ENCODE results near the gene RAB40B. TPM values are rescaled to one million over a fixed set of nuclear protein-coding genes. Genes with fewer than 3 reads are reported as not detected.

Gene RAB40B
- polyA plus RNA-seq, 1 experiment = 5.4 TPM

DNA sequence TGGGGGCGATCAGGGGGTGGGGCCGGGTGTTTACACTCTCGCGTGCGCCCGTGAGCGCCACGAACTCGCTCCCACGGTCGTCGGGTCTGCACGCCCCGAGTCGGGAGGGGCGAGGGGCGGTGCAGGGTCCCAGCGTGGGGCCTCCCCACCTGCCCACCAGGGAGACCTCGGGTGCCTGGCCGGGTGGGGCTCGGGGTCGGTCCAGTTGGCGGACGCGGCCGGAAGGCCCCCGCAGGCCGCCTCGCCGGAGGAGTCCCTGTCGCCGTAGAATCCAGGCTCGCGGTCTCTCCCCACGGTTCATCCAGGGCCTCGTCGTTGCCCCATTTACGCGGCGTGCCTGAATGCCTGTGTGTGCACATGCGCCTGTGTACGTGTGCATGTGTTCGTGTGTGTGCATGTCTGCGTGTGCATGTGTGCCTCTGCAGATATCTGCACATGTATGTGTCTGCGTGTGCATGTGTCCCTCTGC, 510 bp upstream of the RAB40B start:
- Histone ChIP-seq H3K27me3 (ENCODE audit: control insufficient read depth, insufficient read depth, low read length) (peaks cover 9% of the 10 kb centered on the region), H3K9me3 (ENCODE audit: control insufficient read depth, insufficient read depth, low read length) (peaks cover 28% of the 10 kb centered on the region), H3K4me3 (ENCODE audit: low read depth, low read length) (peak overlapping the region; percentile 68), H3K27ac (ENCODE audit: low read depth, low read length) (no peak overlapping the region)
- TF ChIP-seq, protein P1, sequence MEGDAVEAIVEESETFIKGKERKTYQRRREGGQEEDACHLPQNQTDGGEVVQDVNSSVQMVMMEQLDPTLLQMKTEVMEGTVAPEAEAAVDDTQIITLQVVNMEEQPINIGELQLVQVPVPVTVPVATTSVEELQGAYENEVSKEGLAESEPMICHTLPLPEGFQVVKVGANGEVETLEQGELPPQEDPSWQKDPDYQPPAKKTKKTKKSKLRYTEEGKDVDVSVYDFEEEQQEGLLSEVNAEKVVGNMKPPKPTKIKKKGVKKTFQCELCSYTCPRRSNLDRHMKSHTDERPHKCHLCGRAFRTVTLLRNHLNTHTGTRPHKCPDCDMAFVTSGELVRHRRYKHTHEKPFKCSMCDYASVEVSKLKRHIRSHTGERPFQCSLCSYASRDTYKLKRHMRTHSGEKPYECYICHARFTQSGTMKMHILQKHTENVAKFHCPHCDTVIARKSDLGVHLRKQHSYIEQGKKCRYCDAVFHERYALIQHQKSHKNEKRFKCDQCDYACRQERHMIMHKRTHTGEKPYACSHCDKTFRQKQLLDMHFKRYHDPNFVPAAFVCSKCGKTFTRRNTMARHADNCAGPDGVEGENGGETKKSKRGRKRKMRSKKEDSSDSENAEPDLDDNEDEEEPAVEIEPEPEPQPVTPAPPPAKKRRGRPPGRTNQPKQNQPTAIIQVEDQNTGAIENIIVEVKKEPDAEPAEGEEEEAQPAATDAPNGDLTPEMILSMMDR (IDR thresholded peaks at IDR 0.05; ENCODE audit: low read depth, low read length) = no peak
- POLR2A ChIA-PET = interaction anchor here (0.6 kb wide), 1 partner anchor 10 kb away, joined by 4 read pairs; no protein-coding TSS in a partner anchor
- DNase-seq (ENCODE audit: low read depth, low spot score) = no peak
- CTCF ChIA-PET = no interaction called here

DNA sequence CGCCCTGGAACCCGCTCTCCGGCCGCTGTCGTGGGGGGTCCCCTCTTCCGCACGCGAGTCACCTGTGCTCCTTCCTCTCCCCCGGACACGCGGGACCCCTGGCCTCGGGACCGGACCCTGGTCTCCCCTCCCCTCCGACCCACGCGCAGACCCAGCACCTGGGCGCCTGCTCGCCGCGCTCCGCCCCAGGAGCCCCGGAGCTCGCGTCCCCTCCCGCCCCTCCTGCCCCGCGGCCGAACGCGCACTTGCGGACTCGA, 762 bp downstream of the RAB40B start:
- CTCF ChIA-PET = no interaction called here
- POLR2A ChIA-PET = no interaction called here

DNA sequence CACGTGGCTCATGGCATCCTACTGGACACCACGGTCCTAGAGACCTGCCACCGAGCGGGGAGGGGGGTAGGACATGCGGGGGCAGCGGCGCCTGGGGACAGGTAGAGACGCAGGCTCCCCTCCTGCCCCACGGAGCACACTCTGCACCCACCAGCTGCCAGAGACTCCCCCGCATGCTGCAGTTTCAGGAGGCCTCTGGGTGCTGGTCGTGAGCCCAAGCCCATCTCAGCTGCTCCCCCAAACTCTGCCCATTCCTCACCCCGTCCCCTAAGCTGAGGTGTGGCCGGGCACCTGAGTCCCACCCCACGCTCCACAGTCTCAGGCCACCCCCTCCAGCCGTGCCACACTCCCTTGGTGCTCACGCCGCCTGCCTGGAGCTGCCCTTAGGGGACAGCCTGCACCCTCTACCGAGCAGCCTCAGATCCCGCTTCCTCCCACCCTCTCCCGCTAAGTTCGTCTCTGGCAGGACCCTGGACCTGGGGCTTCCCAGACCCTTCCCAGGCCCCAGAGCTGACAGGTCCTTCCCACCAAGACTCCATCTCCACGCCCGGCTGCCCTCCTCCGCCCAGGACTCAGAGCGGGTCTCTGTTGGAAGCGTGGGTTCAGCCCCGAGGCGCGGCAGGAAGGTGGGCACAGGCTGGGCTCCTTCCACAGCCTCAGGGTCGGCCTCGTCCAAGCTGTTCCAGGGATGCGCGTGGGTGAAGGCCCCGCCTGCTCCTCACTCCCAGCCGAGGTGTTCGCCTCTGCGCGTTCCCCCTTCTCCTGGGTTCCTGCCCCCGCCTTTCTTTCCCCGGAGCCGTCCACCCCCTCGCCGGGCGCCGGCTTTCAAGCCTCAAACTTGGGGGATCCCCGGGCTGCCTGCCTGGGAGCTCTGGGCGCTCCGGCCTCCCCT, 1.3 kb downstream of the RAB40B start:
- Histone ChIP-seq H3K27ac (ENCODE audit: low read depth, low read length) (no peak overlapping the region), H3K4me3 (ENCODE audit: low read depth, low read length) (peak overlapping the region; percentile 69), H3K9me3 (ENCODE audit: control insufficient read depth, insufficient read depth, low read length) (peaks cover 29% of the 10 kb centered on the region), H3K27me3 (ENCODE audit: control insufficient read depth, insufficient read depth, low read length) (peaks cover 6% of the 10 kb centered on the region)
- CTCF ChIA-PET = interaction anchor here (0.5 kb wide), 1 partner anchor 273 kb away, joined by 4 read pairs; no protein-coding TSS in a partner anchor
- POLR2A ChIA-PET = no interaction called here
- TF ChIP-seq, protein P1 (IDR thresholded peaks at IDR 0.05; ENCODE audit: low read depth, low read length) = no peak
- DNase-seq (ENCODE audit: low read depth, low spot score) = no peak

More for the DNA sequence above, 762 bp downstream of the RAB40B start:
- Histone ChIP-seq H3K27me3 (ENCODE audit: control insufficient read depth, insufficient read depth, low read length) (peaks cover 9% of the 10 kb centered on the region), H3K4me3 (ENCODE audit: low read depth, low read length) (peak overlapping the region; percentile 69), H3K9me3 (ENCODE audit: control insufficient read depth, insufficient read depth, low read length) (peaks cover 29% of the 10 kb centered on the region), H3K27ac (ENCODE audit: low read depth, low read length) (no peak overlapping the region)
- DNase-seq (ENCODE audit: low read depth, low spot score) = no peak
- TF ChIP-seq, protein P1 (IDR thresholded peaks at IDR 0.05; ENCODE audit: low read depth, low read length) = no peak

DNA sequence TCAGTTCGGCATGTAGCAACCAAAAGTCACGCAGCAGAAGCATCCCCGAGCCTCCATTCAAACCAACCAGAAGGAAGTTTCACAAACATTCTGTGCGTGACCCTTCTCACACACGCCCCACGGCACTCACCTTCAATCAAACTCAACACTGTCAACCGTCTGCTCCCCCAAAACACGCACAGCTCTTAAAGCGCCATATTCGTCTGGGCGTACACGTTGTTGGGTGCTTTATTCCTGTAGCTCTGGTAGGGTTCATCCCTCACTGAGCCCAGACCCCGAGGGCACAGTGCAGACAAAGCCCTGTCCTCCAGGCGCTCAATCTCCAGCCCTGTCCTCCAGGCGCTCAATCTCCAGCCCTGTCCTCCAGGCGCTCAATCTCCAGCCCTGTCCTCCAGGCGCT, 2.2 kb downstream of the RAB40B start:
- CTCF ChIA-PET = no interaction called here
- POLR2A ChIA-PET = no interaction called here

DNA sequence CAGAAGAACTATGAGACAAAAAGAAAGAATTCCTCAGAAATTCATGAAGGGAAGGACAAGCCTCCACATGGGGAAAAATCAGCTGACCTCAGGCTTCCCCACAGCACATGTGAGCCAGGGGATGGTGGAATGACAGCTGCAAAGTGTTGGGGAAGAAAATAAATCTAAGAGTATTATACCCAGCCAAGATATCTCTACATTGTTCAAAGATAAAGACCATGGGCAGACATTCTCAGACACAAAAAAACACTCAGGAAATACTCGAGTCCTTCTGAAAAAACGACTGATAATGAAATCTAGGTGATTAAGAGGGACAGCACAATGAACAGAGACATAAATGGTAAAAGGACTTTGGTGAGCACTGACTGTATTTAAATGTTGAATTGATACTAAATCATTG, 3.9 kb downstream of the RAB40B start:
- TF ChIP-seq, protein P1 (IDR thresholded peaks at IDR 0.05; ENCODE audit: low read depth, low read length) = no peak
- no peak overlapping the region for H3K27ac ChIP-seq (ENCODE audit: low read depth, low read length)
- no peak overlapping the region for H3K4me3 ChIP-seq (ENCODE audit: low read depth, low read length)
- H3K9me3 ChIP-seq (ENCODE audit: control insufficient read depth, insufficient read depth, low read length) = peaks cover 29% of the 10 kb centered on the region
- CTCF ChIA-PET = no interaction called here
- POLR2A ChIA-PET = no interaction called here
- no peak for DNase-seq (ENCODE audit: low read depth, low spot score)
- peaks cover 6% of the 10 kb centered on the region for H3K27me3 ChIP-seq (ENCODE audit: control insufficient read depth, insufficient read depth, low read length)

More for the DNA sequence above, 2.2 kb downstream of the RAB40B start:
- H3K9me3 ChIP-seq (ENCODE audit: control insufficient read depth, insufficient read depth, low read length) = peaks cover 29% of the 10 kb centered on the region
- H3K27ac ChIP-seq (ENCODE audit: low read depth, low read length) = no peak overlapping the region
- no peak overlapping the region for H3K4me3 ChIP-seq (ENCODE audit: low read depth, low read length)
- TF ChIP-seq, protein P1 (IDR thresholded peaks at IDR 0.05; ENCODE audit: low read depth, low read length) = no peak
- H3K27me3 ChIP-seq (ENCODE audit: control insufficient read depth, insufficient read depth, low read length) = peaks cover 6% of the 10 kb centered on the region
- no peak for DNase-seq (ENCODE audit: low read depth, low spot score)

All from AG04450 (cell line).